IPS-18c (cell line): ENCODE measurements around the gene CUL7.

Experiments used
- H3K4me3 ChIP-seq: 2 replicates; pipeline ENCODE4 v1.7.0; 2013; ENCODE audit warnings: low read depth, mild to moderate bottlenecking, low read length, moderate library complexity; ENCODE audit not compliant: insufficient read depth
- H3K9me3 ChIP-seq: one replicate; pipeline ENCODE4 v1.6.1; 2013; ENCODE audit warnings: mild to moderate bottlenecking, low read length, moderate library complexity; ENCODE audit not compliant: control insufficient read depth, insufficient read depth

The CUL7 gene

GRCh38 chr6:43033496-43034189 lies 20.0 kb downstream of the CUL7 start:
- Histone ChIP-seq H3K4me3 (no peak overlapping the region), H3K9me3 (no peaks in the 10 kb centered on the region)

- Histone ChIP-seq H3K9me3 (no peaks in the 10 kb centered on the region), H3K4me3 (no peak overlapping the region)
Observed at GRCh38 chr6:43032326-43032725, 21.3 kb downstream of the CUL7 start.

GRCh38 chr6:43029120-43029519 lies 24.5 kb downstream of the CUL7 start:
- no peak overlapping the region for H3K4me3 ChIP-seq
- no peaks in the 10 kb centered on the region for H3K9me3 ChIP-seq

- Histone ChIP-seq H3K4me3 (no peak overlapping the region), H3K9me3 (no peaks in the 10 kb centered on the region)
Observed at GRCh38 chr6:43026365-43026764, 27.3 kb downstream of the CUL7 start.

- no peak overlapping the region for H3K4me3 ChIP-seq
- no peaks in the 10 kb centered on the region for H3K9me3 ChIP-seq
Observed at GRCh38 chr6:43024436-43024835, 29.2 kb downstream of the CUL7 start.

- Histone ChIP-seq H3K4me3 (peak within 1 kb of the TSS; percentile 99), H3K9me3 (no peaks in the 10 kb centered on the region)
Observed at GRCh38 chr6:43021270-43022047, 32.2 kb downstream of the CUL7 start, which contains the start of gene RRP36. RRP36 (plus strand) TSS chr6:43021623; CDS start chr6:43021655, 32 bp downstream.

GRCh38 chr6:43020847-43021246 lies 32.8 kb downstream of the CUL7 start:
- Histone ChIP-seq H3K9me3 (no peaks in the 10 kb centered on the region), H3K4me3 (peak overlapping the region; percentile 99)

- H3K9me3 ChIP-seq: no peaks in the 10 kb centered on the region
- no peak overlapping the region for H3K4me3 ChIP-seq
Observed at GRCh38 chr6:43020052-43020705, 33.5 kb downstream of the CUL7 start.

- H3K4me3 ChIP-seq: no peak overlapping the region
- H3K9me3 ChIP-seq: no peaks in the 10 kb centered on the region
Observed at GRCh38 chr6:43019152-43019551, 34.5 kb downstream of the CUL7 start.

GRCh38 chr6:43016943-43017334 lies 36.7 kb downstream of the CUL7 start:
- H3K9me3 ChIP-seq: no peaks in the 10 kb centered on the region

GRCh38 chr6:43016176-43016942 lies 37.3 kb downstream of the CUL7 start:
- H3K9me3 ChIP-seq: no peaks in the 10 kb centered on the region
- no peak overlapping the region for H3K4me3 ChIP-seq

More at GRCh38 chr6:43016943-43017334, 36.7 kb downstream of the CUL7 start:
- no peak overlapping the region for H3K4me3 ChIP-seq

- H3K9me3 ChIP-seq: no peaks in the 10 kb centered on the region
- H3K4me3 ChIP-seq: peak overlapping the region; percentile 71
Observed at GRCh38 chr6:43014434-43014909, 39.2 kb downstream of the CUL7 start.

GRCh38 chr6:43013843-43014433 lies 39.7 kb downstream of the CUL7 start, which contains the start of the genes KLHDC3 and MEA1:
KLHDC3 (plus strand) TSS chr6:43014249; CDS start chr6:43017193, 2,944 bp downstream.
MEA1 (minus strand) TSS chr6:43013946; CDS start chr6:43013813, 133 bp downstream.
- no peaks in the 10 kb centered on the region for H3K9me3 ChIP-seq
- peak within 1 kb of the TSS; percentile 71 for H3K4me3 ChIP-seq

GRCh38 chr6:43013097-43013842 lies 40.4 kb downstream of the CUL7 start:
- Histone ChIP-seq H3K9me3 (no peaks in the 10 kb centered on the region), H3K4me3 (peak overlapping the region; percentile 70)

- Histone ChIP-seq H3K4me3 (no peak overlapping the region; the same call in 1 of the 2 replicates), H3K9me3 (no peaks in the 10 kb centered on the region)
Observed at GRCh38 chr6:43012364-43012763, 41.3 kb downstream of the CUL7 start.

- Histone ChIP-seq H3K4me3 (no peak overlapping the region), H3K9me3 (no peaks in the 10 kb centered on the region)
Observed at GRCh38 chr6:43011207-43011606, 42.4 kb downstream of the CUL7 start.
